HG03460 (cell line): ENCODE data around the gene MCAM.

Experiments
- ATAC-seq: cut with Tn5 transposase; IDR thresholded peaks from one replicate; pipeline ENCODE4 v1.9.1; 2021; ENCODE audit not compliant: unreplicated experiment

MCAM gene

DNA sequence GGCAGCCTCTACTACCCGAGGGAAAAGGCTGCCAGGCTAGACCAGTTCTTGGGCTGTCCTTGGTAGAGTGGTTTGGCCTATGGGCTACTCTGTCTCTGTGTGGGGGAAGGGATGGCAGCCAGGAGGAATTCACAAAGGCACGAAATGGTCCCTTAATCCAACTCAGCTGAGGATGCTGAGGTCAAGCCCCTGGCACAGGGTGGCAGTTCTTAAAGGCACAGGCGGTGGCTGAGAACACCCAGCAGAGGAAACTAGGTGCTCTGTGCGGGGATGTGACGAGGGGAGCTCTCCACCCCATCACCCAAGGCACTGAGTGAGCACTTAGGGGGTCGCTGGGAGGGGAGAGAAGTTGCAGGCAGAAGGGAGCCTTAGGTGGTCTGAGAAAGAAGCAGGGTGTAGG is 29.7 kb upstream of the MCAM start, which contains the start of gene MFRP:
Gene MFRP (minus strand): TSS at position 101 of the 400 bp plus-strand sequence. CDS start 192 bp downstream, outside the sequence.
- no peak for ATAC-seq

DNA sequence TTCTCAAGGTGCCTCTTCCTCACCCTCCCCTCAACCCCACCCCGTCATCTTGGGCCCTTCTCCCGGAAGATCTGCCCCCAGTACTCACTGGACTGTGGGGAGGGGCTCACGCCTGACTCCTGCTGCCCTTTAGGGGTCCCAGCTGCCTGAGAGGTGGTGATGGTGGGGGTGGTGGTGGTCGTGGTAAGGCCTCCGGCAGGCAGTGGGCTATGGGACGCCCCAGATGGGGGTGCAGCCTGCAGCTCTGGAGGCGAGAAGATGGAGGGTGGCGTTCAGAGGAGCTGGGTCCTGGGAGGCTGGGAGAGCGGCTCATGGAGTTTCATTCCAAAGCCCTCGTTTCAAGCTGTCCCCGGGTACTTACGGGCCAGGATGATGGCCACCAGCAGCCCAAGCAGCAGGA is 28.8 kb upstream of the MCAM start:
- no peak for ATAC-seq

DNA sequence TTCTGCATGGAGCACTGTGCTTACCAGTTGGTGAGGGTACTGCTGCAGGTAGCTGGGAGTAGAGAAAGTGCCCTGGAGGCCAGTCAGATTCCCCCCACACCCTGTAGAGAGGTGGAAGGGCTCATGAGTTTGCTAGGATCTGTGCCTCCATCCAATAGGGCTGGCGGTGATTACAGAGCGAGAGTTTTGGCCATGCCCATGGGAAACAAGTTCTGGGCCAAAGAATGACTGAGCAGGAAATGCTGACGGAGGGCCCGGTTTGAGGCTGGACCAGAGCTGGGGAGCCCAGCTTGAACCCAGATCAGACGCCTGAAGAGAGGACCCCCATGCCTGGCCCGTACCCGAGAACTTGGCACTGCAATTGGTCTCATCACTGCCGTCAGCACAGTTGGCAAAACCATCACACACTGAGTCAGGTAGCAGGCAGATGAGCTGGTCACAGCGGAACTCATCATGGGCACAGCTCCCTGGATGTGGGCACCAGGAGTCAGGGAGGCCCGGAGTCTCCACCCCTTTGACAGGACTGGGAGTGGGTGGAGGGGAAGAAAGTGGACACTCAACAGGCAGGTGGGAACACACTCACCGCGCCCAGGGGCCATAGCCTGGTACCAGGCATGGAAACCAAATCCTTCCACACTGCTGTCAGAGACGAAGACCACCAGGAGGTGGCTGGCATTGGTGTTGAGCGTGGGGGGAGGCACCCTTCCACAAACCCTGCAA is 27.5 kb upstream of the MCAM start:
- ATAC-seq: no peak

DNA sequence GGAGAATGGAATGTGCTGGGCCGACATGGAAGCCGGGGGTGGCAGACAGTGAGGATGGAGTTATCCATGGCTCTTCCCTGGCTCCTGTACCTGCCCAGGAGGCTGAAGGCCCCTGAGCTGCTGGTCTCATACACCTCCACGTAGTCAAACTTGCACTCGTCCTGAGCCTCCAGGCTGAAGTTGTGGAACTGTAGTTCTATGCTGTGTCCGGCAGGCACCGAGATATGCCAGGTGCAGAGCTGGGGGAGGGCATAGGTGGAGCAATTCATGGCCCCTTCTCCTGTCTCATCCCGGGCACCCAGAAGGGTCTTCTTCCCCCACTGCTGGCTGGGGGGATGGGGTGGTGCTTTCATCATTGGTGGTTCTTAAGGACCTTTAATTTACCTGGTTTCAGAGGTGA is 26.8 kb upstream of the MCAM start:
- ATAC-seq: no peak

DNA sequence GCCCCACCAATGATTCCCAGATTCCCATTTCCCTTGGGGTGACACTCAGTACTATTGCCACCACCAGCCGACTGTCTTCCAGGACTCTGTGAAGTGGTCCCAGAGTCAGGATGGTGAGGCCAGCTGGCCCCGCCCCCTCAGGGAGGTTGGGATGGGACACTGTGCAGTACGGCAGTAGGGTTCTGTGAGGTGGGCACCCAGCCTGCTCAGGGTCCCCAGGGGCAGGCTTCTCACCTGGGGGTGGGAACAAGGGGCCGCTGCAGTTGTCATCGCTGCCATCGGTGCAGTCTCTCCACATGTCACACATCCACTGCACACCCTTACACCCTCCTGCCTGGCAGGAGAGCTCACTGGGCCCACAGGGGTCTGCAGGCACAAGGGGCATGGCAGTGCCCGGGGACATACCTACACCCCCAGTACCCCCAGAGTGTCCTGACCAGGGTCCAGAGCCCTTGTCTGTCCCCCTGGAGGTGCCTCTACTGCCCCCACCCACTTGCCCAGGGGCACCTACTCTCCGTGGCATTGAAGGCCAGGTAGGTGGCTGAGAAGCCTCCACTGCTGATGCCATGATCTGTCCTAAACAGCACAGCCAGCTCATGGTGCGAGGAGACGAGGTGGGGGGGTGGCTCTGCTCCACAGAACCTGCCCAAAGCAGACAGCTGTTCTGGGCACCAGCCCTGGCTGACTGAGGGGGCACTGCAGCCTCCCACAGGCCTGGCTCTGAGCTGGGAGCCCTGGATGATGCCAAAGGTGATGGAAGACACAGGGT is 25.6 kb upstream of the MCAM start:
- ATAC-seq: no peak

DNA sequence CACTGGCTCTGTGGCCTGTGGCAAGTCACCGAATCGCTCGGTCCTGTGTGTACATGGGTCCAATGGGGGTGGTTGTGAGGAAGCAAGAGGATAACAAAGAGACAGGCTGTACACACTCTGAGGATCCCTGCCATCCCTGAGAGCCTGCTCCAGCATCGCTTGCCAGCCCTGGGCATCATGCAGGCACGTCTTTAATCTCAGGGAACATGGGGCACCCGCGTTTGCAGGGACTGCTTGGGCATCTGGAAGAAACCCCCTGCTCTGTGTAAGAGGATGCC is 25.0 kb upstream of the MCAM start:
- ATAC-seq: no peak

DNA sequence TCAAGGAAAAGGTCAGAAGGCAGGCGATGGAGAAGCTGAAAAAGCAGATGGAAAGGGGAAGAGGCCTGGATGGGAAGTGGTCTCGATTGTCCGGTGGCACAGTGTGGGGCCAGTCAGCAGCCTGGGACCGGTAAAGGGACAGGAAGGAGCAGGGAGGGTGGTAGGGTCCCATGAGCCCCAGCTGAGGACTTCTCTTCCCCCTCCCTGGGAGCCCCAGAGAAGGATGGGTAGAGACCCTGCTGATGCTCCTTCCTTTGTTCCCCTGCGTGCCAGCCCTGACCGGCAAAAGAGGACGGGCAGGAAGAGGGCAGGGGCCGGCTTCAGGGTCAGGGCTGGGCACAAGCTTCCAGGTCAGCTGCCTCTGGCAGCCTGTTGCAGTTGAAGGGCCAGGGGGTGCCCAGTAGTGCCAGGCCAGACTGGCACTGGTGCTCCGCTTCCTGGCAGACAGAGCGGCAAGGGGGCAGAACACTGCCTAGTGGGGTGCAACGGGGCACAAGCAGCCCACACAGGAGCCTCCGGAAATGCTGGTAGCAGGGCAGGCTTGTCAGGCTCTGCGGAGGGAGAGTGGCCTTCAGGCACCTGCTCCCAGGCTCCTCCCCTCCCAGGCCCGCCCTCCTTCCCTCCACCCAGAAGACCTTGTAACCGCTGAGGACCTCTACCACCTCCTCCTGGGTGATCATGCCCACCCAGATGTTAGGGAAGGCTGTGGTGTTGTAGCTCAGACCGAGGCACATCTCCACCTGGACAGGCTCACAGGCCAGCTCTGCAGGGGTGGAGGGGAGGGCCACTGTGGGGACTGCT is 24.5 kb upstream of the MCAM start:
- no peak for ATAC-seq

DNA sequence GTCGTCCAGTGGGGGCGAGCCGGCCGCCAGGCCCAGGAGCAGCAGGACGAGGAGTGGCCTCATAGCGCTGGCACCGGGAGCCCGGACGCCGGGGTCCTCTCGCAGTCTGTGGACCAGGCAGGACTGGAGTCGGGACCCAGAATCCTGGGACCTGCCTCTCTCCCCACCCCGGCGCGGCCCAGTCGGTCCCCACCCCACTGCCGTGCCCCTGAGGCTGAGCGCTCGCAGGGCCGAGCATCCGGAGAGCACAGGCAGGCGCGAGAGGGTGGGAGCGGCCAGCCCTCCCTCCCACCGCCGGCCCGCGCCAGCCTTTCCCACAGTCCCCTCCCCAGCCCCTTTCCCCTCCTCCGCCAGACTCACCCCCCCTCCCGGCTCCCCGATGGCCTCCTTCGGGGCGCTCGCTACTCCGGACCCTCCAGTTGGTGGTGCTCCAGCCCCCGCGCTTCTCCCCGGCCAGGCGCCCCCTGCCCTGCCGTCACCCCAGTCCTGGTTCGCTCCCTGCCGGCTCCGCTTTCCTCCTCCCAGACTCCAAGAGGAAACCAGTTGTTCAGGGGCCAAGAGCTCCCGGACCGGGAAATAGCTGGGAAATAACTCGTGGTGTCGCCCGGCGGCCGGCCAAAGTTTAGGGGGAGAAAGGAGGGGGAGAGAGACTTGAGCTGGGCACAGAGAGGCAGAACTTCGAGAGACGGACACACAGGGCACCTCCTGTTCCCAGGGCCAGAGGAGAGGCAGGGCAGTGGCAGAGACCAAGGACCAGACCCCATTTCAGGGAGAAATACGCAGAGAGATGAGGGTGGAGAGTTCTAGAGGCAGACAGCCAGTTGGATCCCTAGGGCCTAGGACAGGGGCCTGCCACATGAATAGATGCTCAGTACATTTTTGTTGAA is 23.6 kb upstream of the MCAM start, which contains the start of gene C1QTNF5:
Gene C1QTNF5 (minus strand): TSS at position 549 of the 887 bp plus-strand sequence. CDS start 486 bp downstream, at position 63.
- ATAC-seq: no peak

DNA sequence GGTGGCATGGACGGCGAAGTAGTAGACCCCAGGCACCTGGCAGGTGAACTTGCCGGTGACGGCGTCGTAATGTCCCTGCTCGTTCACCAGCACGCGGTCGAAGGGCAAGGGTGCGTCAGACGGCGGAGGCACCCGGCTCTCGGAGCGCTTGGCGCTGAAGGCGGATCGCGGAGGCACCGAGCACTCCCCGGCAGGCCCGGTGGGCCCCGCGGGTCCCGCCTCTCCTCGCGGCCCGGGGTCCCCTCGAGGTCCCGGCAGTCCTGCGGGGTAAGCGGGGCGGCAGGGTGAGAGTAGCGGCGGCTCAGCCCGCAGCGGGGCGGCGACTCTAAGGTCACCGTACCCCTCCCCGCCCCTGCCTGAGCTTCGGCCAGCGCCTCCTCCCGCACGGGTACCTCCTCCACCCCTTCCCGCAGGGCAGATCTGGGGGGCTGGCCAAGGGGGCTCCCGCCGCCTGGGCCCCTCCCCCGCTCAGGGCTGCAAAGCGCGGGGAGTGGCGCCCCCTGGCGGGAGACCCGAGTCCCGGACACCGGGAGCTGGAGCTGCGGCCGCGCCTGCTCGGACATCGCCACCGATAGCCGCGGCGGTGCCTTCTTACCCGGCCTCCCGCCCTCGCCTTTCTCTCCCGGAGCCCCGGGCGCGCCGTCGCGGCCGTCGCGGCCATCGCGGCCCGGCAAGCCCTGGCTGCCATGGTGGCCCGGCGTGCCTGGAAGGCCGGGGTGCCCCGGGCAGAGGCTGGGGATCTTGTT is 22.8 kb upstream of the MCAM start:
- no peak for ATAC-seq

DNA sequence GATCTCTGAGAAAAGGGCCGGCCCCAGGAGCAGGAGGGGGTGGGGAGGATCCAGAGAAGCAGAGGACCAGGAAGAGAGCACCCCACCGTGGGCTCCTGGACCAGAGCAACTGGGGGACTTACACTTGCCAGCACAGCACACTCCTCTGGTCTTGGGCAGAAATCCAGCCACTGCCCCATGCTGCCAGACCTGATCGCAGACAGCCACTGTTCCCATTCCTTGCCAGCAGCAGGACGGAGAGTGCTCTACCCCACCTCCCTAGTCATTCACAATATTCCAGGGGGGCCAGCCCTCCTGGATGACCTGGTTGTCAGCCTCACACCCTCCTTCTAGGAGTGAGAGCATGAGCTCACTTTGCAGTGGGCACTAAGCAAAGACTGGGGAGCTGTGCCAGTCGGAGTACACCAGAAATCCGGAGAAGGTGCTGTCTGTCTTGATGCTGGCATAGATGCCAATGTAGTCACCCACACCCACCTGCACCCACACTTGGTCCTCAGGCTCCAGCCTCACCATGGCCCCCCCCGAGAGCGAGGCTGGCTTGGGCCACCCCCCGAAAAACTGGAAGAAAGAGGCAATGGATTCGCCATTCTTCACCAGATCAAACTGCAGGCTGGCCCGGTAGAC is 22.1 kb upstream of the MCAM start:
- ATAC-seq: no peak

DNA sequence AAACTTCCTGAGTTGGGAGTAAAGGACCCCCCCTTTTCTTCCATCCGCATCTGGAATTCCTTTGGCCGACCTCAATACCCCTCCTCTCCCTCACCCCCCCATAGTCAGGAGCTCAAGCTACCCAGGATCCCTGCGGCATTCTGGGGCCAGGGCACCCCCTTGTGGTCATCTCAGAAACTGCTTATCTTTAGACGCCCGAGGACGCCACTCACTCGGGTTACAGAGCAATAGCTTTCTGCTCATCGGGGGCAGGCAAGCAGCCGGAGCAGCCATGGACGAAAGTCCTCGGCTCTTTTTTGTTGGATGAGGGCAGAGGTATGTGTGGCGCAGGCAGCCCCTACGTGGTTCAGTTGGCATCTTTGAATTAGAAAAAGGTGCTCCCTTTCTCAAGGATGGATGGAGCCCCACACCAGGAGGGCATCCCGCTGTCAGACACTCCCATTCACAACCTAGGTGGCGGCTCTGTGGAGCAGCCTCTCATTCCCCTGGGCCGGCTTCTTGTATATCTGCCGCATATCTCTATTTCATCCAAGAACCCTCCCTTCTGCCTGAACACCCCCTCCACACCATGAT is 21.5 kb upstream of the MCAM start:
- no peak for ATAC-seq

DNA sequence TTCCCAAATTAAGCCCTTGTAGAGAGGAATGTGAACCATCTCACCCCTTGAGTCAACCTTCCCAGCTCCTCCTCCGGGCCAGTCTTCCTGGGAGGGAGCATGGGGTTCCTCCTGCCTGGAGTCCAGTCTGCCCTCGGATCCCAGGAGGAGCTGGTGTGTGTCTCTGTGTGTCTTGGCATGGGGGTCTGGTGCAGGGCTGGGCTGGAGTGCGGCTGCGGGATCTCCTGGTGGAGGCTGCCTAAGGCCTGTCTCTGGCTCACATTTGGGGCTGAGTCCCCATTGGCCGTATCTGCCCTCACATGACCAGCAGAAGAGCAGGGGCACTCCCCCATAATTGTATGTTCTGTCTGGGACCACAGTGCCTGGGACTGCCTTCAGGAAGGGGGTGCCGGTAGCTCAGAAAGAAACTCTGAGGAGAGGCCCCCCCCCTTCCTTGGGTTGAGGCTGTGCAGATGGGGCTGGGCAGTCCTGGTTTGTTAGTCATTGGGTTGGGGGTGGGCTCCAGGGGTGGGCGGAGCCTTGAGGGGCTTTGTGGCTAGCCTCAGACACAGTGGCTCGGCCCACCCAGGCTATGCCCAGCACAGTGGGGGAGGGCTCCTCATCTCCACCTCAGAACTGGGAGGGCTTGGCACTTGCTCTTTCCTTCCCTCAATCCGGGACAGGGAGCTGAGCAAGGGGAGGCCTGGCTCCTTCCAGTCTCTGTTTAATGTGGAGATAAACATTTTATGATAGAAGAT is 20.8 kb upstream of the MCAM start:
- ATAC-seq: no peak

DNA sequence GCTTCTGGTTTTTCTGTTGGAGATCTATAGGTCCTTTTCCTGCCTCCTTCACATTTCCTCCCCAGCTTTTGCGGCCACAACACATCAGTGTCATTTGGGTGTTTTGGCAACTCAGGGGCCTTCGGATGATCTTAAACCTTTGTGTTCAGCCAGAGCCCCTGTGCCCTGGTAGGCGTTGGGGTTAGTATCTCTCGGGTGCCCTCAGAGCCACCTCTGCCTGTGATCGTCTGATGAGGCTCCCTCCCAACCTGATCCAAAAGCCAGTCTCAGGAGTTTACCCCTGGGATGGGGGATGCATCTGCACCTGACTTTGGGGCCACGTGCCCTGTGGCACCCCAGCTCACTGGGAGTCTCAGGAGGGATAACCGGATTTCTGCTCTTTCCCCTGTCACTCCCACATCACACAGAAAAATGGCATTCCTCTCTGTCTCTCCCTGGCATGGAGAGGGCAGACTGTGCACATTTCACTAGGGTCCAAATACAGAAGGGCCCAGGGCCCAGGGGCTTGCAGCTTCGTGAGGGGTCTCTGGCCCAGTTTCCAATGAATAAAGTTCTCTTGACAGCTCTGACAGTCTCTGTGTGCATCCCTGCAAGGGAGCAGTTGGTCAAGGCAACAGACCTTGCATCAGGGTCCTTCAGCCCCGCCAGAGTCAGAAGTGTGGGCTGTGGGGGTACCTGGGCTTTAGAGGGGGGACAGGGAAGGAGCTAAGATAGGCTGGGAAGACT is 20.0 kb upstream of the MCAM start:
- ATAC-seq: no peak

DNA sequence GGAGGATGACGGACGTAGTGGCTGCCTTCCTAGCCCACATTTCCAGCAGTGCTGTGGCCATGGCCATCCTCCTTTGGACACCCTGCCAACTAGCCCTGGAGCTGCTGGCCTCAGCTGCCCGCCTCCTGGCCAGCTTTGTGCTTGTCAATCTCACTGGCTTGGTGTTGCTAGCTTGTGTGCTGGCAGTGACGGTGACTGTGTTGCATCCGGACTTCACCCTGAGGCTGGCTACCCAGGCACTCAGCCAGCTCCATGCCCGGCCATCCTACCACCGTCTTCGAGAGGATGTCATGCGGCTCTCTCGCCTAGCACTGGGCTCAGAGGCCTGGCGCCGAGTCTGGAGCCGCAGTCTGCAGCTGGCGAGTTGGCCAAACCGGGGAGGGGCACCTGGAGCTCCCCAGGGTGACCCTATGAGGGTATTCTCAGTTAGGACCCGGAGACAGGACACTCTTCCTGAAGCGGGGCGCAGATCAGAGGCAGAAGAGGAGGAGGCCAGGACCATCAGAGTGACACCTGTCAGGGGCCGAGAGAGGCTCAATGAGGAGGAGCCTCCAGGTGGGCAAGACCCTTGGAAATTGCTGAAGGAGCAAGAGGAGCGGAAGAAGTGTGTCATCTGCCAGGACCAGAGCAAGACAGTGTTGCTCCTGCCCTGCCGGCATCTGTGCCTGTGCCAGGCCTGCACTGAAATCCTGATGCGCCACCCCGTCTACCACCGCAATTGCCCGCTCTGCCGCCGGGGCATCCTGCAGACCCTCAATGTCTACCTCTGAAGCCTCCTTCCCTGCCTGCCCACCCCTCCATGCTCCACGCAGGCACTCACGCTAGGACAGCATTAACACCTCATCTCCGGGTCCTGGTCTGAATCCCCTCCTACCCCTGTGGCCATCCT is 19.0 kb upstream of the MCAM start:
- ATAC-seq: no peak

DNA sequence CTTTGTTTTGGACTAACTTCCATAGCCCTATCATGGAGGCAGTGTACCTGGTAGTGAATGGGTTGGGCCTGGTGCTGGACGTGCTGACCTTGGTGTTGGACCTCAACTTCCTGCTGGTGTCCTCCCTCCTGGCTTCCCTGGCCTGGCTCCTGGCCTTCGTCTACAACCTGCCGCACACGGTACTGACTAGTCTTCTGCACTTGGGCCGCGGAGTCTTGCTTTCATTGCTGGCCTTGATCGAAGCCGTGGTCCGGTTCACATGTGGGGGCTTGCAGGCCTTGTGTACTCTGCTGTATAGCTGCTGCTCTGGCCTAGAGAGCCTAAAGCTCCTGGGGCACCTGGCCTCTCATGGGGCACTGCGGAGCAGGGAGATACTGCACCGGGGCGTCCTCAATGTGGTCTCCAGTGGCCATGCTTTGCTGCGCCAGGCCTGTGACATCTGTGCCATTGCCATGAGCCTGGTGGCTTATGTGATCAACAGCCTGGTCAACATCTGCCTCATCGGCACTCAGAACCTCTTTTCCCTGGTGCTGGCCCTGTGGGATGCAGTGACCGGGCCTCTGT is 18.2 kb upstream of the MCAM start:
- no peak for ATAC-seq

DNA sequence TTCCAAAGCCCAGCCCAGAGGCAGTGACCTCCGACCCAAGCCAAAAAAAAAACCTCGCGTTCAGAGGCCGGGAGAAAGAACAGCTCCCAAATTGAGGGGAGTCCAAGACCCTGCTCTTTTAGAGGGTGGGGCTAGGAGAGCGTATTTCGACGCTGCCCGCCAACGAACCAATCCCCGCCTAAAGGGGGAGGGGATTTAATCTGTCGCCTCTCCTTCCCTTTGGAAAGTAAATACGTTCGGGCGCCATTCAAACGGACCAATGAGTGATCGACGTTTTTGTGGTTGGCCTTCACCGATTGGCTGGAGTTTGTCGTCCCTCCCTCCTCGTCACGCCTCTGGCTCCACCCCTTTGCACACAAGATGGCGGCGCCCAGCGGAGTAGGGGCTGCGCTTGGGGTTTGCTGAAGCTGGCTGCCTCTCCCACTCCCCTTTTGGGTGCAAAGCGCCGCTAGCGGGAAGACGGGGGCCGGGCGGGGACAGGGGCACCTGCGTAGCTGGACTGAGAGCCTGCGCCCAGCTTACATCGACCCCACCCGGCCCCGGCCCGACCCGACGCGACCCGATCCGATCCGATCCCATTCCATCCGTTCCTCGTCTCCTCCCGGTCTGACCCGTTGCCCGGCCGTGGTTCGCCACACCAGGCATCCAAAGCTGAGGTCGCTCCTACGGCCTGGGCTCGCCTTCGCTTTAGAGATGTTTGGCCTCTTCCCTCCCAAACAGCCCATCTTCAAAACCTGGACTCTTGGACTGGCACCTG is 17.4 kb upstream of the MCAM start, which contains the start of gene RNF26:
Gene RNF26 (plus strand): TSS at position 354 of the 757 bp plus-strand sequence. CDS start 596 bp downstream, outside the sequence.
- ATAC-seq: peak; percentile 94
